ENCODE data around the gene HNRNPF.

HNRNPF gene

DNA sequence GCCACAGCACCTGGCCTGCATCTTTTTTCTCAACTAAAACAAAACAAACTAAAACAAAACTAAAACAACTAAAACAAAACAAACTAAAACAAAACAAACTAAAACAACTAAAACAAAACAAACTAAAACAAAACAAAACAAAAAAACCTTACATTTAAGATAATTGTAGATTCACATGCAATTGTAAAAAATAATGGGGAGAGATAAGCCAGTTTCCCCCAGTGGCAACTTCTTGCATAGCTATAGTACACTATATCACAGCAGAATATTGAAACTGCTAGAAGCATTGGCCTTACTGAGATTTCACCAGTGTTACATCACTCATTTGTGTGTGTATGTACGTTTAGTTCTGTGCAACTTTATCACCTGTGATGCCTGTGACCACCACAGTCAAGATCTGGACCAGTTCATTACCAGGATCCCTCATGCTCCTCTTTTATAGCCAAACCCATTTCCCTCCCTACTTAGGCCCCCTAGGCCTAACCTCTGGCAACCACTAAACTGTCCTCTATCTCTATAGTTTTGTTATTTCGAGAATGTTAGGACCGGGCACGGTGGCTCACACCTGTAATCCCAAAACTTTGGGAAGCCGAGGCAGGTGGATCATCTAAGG is 28.3 kb downstream of the HNRNPF start:
- DNase-seq (ENCODE audit: low read depth in 2 of 3, low spot score in 2 of 3) = no peak

DNA sequence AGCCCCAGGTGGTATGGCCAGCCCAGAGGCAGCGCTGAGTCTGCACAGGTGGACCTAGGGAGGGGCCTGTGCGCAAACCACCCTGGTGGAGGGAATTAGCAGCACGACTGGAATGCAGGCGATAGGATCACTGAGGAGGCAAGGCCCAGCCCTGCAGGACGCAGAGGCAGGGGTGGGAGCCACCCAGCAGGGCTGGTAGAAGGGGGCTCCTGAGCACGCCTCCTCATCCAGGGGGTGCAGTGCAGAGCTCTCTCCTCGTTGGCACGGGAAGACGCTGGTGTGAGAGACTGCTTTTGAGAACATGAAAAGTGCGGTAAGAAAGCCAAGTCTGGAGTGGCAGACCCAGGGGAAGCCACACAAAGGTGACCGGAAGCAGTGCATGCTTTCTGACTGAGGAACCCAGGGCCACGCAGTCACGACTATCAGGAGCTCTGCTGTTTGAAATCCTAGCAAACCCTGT is 31.5 kb downstream of the HNRNPF start:
- DNase-seq (ENCODE audit: low read depth in 2 of 3, low spot score in 2 of 3) = no peak

DNA sequence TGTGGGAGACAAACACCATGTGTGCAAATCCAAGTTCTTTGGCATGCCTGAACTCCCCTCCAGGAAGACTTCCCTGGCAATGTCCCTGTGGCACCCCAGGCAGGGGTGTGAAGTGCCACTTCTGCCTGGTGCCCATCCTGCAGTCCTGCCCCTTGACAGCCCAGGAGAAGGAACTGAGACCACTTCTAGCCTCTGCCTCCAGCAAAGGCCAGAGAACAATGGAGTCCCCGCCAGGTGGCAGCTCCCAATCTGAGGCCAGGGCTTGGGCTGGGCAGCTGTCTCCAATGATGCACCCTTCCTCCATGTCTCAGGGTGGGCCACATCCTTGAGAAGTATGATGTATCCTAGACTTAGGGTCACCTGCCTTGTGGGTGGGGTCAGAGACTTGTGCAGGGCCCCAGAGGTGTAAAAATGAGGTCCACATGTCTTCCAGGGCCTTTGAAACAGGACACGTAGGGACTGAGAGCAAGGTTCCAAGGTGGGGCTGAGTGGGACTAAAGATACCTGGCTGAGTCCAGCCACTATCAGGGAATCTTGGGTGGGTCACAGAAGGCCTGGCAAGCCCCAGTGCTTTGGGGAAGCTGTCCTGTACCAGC is 32.1 kb downstream of the HNRNPF start:
- no peak for DNase-seq (ENCODE audit: low read depth in 2 of 3, low spot score in 2 of 3)

DNA sequence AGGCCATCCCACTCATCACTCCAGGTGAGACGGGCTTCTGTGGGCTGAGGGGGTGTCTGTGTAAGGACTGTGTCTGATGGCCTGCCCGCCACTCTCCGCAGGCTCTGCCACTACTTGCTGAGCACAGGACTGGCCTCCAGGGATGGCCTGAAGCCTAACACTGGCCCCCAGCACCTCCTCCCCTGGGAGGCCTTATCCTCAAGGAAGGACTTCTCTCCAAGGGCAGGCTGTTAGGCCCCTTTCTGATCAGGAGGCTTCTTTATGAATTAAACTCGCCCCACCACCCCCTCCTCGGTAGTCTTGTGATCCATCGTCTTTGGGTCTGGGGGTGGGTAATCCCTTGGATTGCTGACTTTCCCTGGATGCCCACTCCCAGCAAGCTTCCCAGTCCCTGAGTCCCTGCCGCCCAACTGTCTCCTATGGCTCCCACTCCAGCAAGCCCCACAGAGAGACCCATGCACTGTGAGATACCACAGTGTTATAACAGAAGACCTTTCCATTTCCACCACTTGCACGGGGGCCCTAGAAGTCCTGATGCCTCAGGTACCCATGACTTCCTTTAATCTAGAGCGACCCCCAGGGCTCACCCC is 32.8 kb downstream of the HNRNPF start:
- no peak for DNase-seq (ENCODE audit: low read depth in 2 of 3, low spot score in 2 of 3)

DNA sequence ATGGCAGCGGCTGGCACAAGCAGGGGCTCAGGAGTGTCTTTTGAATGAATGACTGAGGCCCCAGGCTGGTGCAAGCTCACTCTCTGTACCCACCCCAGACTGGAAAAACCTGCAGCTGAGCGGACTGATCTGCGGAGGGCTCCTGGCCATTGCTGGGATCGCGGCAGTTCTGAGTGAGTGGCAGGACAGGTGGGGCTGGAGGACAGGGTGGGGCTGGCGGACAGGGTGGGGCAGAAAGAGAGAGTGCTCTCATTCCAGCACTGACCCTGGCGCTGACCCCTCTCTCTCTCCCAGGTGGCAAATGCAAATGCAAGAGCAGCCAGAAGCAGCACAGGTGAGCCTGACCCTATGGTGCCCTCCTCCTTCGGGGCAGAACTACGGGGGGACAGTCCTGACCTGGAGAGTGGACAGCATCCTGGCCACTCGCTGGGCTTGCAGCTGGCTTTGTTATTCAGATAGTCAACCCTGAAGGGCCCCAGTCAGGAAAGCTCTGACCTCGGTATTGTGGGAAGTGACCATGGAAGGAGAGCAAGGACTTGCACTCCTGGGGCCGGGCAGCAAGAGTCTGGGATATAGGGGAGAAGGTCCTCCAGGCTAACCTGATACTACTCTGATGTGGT is 33.5 kb downstream of the HNRNPF start:
- DNase-seq (ENCODE audit: low read depth in 2 of 3, low spot score in 2 of 3) = no peak

DNA sequence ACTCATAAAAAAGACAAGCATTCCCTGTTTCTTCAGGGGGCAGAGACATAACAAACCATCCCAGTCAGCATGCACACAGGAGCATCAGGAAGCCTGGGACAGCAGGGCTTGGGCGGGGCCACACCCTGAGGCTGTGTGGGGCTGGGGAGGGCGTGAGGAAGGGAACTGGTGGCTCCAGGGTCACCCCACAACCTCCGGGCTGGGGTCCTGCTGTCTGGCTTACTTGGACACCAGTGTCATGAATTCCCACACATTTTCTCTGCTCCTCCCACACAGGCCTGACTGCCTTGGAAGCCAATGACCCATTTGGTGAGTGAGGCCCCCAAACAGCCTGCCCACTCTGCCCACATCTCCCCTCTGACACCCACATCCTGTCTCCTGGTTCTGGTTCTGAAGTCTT is 34.8 kb downstream of the HNRNPF start:
- DNase-seq (ENCODE audit: low read depth in 2 of 3, low spot score in 2 of 3) = no peak

DNA sequence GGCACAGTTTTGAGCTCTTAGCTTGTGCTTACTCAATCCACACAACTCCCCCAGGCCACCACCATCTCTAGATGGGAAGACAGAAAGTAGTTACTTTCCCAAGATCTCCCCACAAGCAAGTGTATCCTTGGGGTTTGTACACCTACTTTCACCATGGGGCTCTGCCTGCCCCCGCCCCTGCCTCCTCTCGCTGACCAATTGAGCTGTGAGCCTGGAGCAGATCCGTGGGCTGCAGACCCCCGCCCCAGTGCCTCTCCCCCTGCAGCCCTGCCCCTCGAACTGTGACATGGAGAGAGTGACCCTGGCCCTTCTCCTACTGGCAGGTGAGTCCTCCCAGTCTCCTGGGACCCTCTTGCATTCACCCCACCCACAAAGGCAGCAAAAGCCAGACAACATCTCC is 35.5 kb downstream of the HNRNPF start:
- DNase-seq (ENCODE audit: low read depth in 2 of 3, low spot score in 2 of 3) = no peak

DNA sequence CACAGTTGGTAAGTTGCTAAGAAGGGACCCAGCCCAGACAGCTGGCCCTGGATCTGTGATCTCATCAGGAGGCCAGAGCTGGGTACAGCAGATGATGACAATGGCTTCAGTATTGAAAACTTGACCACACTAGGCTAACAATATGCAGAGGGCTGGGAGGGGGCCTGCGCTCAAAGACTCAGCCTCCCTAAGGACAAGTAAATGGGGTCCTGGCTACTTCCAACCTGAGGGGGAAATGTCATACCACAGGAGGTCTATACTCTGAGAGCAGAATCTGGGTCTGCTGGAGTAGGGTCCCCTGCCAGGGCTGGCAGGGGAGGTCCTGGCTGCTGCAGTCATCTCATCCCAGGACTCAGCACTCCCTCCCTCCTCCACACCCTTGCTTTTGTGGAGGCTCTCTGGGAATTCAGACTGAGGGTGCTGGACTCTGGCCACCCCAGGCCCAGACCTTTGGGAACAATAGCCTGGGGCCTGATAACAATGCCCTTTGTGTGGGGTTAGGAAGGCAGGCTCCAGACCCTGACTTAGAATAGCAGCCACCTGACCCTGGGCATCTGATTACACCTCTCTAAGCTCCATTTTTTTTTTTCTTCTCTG is 36.1 kb downstream of the HNRNPF start:
- no peak for DNase-seq (ENCODE audit: low read depth in 2 of 3, low spot score in 2 of 3)

DNA sequence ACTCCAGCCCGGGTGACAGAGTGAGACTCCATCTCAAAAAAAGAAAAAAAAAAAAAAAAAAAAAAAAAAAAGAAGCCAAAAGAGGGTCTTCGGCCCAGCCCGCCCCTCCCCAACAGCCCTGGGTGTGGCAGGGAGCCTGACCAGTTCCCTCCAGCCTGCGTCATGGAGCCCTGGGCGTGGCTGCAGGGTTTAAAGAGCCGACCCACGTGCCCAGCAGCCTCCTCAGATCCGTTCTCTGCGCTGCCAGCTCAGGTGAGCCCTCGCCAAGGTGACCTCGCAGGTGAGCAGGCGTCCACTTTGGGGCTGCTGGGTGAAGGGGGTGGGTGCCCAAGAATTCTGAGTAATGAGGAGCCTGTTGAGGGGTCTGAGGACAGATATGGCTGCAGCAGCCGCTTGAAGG is 37.6 kb downstream of the HNRNPF start, which contains the start of gene FXYD4:
TSS of gene FXYD4 (plus strand) at position 219 of the 400 bp plus-strand sequence. CDS start 2,111 bp downstream, outside the sequence.
- DNase-seq (ENCODE audit: low read depth in 2 of 3, low spot score in 2 of 3) = no peak

DNA sequence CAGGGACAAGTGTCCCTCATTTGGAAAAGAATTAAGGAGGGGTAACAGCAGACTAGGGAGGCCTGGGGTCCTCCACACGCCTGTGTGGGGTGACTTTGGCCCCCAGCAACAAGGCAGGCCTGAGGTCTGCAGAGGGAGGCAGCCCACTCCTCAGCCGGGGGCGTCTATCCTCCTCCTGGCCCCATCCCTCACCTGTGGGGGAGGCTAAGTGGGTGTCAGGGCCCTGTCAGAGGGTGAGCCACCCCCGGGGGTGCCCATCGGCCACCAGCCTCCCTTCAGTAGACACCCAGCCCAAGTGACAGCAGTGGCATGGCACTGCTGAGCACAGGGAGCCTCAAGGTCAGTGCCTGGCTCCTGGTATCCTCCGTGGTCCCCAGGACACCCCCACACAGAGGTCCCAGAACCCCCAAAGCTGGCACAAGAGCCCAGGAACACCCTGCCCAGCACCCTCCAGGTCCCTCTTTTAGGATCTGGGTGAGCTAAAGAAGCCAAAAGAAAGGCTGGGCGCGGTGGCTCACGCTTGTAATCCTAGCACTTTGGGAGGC is 38.2 kb downstream of the HNRNPF start:
- DNase-seq (ENCODE audit: low read depth in 2 of 3, low spot score in 2 of 3) = no peak

DNA sequence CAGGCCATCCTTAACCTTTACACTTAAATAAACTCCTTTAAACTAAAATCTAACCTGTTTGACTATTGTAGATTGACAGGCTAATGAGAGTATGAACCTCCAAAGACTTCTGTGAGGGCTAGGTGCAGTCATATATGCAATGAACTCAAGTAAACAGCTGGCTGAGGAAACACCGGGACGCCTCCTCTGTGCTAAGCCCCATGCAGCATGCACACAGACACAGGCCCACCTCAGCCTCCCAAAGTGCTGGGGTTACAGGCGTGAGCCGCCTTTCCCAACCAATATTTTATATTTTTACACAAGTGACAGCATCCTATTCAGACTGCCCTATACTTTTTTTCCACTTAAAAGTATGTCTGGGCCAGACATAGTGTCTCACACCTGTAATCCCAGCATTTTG is 39.1 kb downstream of the HNRNPF start:
- DNase-seq (ENCODE audit: low read depth in 2 of 3, low spot score in 2 of 3) = no peak

DNA sequence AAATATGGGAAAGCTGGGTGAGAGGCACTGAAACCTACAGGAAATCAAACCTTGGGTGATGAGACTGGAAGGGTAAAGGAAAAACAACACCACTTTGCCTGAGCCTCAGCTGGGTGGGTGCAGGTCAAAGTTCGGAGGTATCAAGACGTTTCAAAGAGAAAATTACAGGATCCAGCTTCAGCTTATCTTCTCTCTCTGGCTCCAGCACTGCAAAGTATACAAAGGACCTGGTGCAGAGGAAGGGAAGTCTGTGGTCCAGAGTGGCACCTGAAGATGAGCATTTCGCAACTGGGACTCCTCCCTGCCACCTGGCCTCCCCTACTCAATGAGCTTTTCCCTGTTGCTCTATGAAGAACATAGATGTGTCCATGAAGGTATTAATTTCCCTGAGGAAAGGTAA is 44.0 kb downstream of the HNRNPF start:
- DNase-seq (ENCODE audit: low read depth in 2 of 3, low spot score in 2 of 3) = no peak

DNA sequence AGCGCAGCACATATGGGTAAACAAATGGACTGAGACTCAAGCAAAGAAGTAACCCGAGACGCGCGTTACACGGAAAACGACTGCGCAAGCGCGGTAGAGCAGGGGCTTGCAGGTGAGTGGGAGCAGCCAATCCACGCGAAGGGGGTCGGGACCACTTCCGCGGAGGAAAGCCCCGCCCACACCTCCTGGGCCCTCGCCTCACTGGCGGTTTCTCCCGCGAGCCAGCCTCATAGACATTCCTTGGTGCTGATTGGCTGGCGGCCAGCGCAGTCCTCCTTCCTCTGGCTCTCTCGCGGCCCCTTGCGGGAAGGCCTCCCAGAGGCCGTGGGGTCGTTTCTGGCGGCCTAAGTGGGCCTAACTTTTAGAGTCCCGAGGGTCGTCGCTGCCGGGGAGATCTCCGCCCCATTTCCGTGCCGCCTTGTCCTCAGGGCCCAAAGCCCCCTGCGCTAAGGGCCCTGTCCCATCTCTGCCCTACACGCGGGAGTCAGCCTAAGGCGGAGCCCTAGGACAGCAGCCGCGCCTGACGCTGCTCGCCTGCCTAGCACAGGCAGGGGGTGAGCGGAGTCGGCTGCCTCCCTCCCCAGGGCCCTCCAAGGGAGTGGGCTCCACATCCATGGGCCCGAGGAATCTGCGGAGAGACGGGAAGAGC is 46.7 kb downstream of the HNRNPF start:
- peak; percentile 85 to 96 (median 90) for DNase-seq (ENCODE audit: low read depth in 2 of 3, low spot score in 2 of 3)

DNA sequence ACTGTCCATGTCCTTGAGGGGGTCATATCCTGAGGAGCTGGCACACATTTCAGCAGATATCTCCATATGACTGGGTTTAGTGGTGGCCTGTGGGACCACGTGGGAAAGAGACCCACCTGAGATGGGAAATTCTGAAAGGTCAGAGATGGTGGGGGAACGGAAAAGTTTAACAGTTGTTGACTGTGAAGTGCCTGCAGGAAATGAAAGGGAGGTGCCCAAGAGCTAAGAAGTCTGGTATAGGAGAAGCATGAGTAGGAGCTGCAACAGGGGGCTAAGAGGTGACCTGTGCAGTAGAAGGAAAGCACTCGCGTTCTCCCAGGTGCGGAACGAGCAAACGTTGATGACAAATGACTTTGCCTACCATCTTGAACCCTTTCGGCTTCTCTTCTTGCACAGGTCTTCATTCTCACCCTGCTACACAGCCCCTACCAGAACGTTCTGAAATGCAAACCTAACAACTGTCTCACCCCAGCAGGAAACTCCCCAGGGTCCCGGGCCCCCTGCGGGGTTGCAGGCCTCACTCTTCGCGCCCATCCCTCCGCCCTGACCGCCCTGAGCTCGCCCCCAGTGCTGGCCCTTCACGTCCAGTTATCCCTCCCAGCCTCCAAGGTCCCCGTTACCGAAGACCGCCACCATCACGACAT is 47.3 kb downstream of the HNRNPF start:
- peak in 1 of 3 experiments; percentile 12 for DNase-seq (ENCODE audit: low read depth in 2 of 3, low spot score in 2 of 3)

DNA sequence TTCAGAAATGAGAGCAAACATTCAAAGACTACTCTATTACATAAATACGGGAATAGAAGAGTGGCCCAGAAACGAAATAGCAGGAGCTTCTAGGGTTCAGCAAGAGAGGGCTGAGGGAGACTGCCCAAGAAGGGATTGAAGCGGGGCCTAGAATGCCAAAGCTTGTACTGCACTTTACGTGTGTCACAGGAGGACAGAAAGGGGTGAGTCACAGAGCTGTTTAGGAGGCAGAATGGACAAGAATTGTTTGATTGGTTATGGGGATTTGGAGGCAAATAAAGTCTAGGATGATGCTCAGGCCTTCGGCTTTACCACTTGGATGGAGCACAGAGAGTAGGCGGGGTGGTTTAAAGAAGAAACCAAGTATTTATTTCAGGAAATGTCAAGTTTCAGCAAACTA is 48.9 kb downstream of the HNRNPF start:
- no peak for DNase-seq (ENCODE audit: low read depth in 2 of 3, low spot score in 2 of 3)

DNA sequence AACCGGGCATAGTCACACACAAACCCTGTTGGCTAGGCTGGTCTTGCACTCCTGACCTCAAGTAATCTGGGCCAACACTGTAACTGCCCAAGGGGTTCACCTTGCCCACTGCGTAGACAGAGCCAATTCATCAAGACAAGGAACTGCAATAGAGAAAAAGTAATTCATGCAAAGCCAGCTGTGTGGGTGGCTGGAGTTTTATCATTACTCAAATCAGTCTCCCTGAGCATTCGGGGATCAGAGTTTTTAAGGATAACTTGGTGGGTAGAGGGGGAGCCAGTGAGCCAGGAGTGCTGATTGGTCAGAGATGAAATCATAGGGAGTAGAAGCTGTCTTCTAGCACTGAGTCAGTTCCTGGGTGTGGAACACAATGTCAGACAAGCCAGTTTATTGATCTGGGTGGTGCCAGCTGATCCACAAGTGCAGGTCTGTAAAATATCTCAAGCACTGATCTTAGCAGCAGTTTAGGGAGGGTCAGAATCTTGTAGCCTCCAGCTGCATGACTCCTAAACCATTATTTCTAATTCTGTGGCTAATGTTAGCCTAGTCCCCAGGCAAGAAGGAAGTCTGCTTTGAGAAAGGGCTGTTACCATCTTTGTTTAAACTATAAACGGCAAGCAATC is 53.1 kb downstream of the HNRNPF start:
- no peak for DNase-seq (ENCODE audit: low read depth in 2 of 3, low spot score in 2 of 3)

DNA sequence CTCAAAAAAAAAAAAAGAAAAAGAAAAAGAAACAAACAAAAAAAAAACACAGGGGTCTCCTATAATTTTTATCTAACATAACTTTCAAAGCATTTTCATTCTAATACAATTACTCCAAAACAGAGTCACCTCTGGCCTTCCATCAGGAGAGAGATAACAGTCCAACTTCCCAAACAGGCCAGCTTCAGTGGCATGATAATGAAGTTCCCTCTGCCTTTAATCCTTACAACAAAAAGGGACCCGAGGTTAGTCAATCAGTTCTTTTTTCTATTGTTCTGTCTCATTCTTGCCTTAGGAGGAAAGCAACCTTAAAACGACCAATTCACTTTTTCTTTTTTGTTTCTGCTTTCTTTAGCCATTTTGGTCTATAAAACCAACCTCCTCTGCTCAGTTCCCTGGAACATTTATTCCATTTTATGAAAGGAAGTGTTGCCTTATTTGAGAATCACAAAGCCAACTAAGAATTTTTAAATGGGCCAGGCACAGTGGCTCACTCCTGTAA is 54.1 kb downstream of the HNRNPF start:
- DNase-seq (ENCODE audit: low read depth in 2 of 3, low spot score in 2 of 3) = no peak

DNA sequence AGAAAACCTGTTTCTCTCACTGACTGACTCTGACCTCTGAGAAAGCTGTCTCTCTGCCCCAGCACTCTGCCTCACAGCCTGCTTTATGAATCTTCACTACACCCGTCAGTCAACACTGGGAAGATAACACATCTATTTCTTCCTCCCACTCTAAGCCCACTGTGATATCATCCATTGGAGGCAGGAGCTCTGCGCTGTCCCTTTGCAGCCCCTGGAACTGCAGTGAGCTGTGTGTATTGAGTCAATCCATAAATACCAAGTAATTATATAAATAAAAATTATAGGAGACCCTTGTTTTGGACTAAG is 54.7 kb downstream of the HNRNPF start:
- DNase-seq (ENCODE audit: low read depth in 2 of 3, low spot score in 2 of 3) = no peak

DNA sequence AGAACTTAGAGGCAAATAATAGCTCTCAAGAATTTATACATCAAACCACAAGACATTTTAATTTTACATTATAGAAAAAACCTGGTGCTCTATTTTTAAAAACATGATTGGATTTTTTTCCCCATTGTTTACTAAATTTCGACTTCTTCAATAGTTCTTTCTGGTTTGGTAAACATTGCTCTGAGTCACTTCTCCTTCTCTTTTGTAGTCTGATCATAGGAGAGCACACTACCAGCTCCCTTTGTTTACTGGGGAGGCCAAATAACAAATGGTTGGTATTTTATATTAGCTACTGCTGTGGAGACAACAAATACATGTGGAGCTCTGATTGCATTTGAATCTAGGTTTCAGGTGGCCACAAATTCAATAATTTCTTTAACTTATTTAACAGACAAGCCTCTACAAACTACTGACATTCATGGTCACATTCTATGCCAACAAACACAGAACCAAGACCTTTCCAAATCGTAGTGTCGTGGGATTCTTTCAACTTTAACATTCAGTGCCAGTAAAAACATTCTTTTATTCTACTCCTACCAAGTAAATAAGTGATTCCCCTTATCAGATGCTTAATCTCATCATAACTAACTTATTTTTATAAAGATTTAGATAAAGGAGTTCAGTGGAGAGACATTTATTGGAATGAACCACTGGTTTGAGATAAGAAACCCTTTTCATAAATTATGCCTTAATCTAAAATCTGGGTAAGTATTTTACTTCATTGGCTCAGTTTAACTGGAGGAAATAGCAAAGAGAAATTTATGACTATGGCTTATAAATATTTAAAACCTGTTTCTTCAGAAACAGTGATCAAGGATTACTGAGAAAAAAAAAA is 55.3 kb downstream of the HNRNPF start:
- DNase-seq (ENCODE audit: low read depth in 2 of 3, low spot score in 2 of 3) = no peak

Measured in activated CD8-positive, alpha-beta memory T cell treated with anti-CD3 and anti-CD28 coated beads for 48 hours (primary cell).